Liver (tissue), 9 donors: ENCODE measurements around the gene KCNQ5. TPM values are rescaled to one million over a fixed set of nuclear protein-coding genes. Genes with fewer than 3 reads are reported as not detected.

Experiments
- DNase-seq: peaks from one replicate; pipeline ENCODE4 v3.0.0-alpha.2; 2017; ENCODE audit warnings: low spot score
- H3K27ac ChIP-seq, 2 donors: one replicate each; pipeline ENCODE4 v1.7.0; 2013; ENCODE audit warnings: inconsistent platforms in 2 of 2, low read length in 2 of 2, control low read depth in 1 of 2, low read depth in 1 of 2, mild to moderate bottlenecking in 1 of 2
- H3K27me3 ChIP-seq, 4 donors: one replicate each; pipeline versions ENCODE4 v1.6.1 to v1.7.0; 2013; ENCODE audit warnings: low read length in 3 of 4, inconsistent platforms in 1 of 4, mild to moderate bottlenecking in 1 of 4, moderate library complexity in 1 of 4; ENCODE audit not compliant: control insufficient read depth in 4 of 4, insufficient read depth in 4 of 4
- H3K36me3 ChIP-seq, 4 donors: one replicate each; pipeline versions ENCODE4 v1.6.1 to v1.7.0; 2013; ENCODE audit warnings: low read length in 3 of 4, mild to moderate bottlenecking in 3 of 4, low read depth in 1 of 4, moderate library complexity in 1 of 4; ENCODE audit not compliant: control insufficient read depth in 4 of 4, insufficient read depth in 3 of 4
- H3K4me1 ChIP-seq, 4 donors: one replicate each; pipeline versions ENCODE4 v1.6.1 to v1.7.0; 2013; ENCODE audit warnings: low read length in 3 of 4, mild to moderate bottlenecking in 3 of 4, moderate library complexity in 1 of 4; ENCODE audit not compliant: control insufficient read depth in 4 of 4, insufficient read depth in 4 of 4
- H3K4me3 ChIP-seq, 3 donors: one replicate each; pipeline versions ENCODE4 v1.6.1 to v1.7.0; 2013; ENCODE audit warnings: low read length in 3 of 3, control low read depth in 1 of 3, low read depth in 1 of 3, mild to moderate bottlenecking in 1 of 3
- H3K9ac ChIP-seq, 2 donors: one replicate each; pipeline ENCODE4 v1.7.0; 2013; ENCODE audit warnings: low read length in 2 of 2, mild to moderate bottlenecking in 2 of 2, moderate library complexity in 2 of 2, control low read depth in 1 of 2, low read depth in 1 of 2
- H3K9me3 ChIP-seq, 4 donors: one replicate each; pipeline versions ENCODE4 v1.6.1 to v1.7.0; 2013; ENCODE audit warnings: low read length in 3 of 4; ENCODE audit not compliant: control insufficient read depth in 4 of 4
- ATF3 ChIP-seq: IDR thresholded peaks from 2 replicates; pipeline ENCODE4 v1.6.1; 2016; ENCODE audit warnings: antibody characterized with exemption
- CTCF ChIP-seq: fragments of 150-350 bp; IDR thresholded peaks from 2 replicates; pipeline ENCODE4 v1.5.1; 2017; ENCODE audit warnings: improper control_type of control experiment, low read depth, low read length; ENCODE audit not compliant: missing input control
- FOXA1 ChIP-seq: IDR thresholded peaks from 2 replicates; pipeline ENCODE4 v1.6.1; 2016; ENCODE audit warnings: antibody characterized with exemption
- FOXA2 ChIP-seq: IDR thresholded peaks from 2 replicates; pipeline ENCODE4 v1.6.1; 2016; ENCODE audit warnings: antibody characterized with exemption
- GABPA ChIP-seq, 2 donors: IDR thresholded peaks in 1 of 2; conservative IDR thresholded peaks in 1 of 2; 2 replicates each; pipeline ENCODE4 v1.6.1; 2016; ENCODE audit warnings: antibody characterized with exemption in 2 of 2, mild to moderate bottlenecking in 1 of 2, moderate library complexity in 1 of 2
- HNF4A ChIP-seq, 2 donors: conservative IDR thresholded peaks; 2 replicates each; pipeline ENCODE4 v1.6.1; 2016; ENCODE audit warnings: antibody characterized with exemption in 2 of 2, mild to moderate bottlenecking in 2 of 2
- HNF4G ChIP-seq: IDR thresholded peaks from 2 replicates; pipeline ENCODE4 v1.6.1; 2016; ENCODE audit warnings: antibody characterized with exemption
- JUND ChIP-seq, 2 donors: IDR thresholded peaks; 2 replicates each; pipeline ENCODE4 v1.6.1; 2016; ENCODE audit warnings: antibody characterized with exemption in 2 of 2
- MAX ChIP-seq: IDR thresholded peaks from 2 replicates; pipeline ENCODE4 v1.6.1; 2016; ENCODE audit warnings: antibody characterized with exemption
- NR2F2 ChIP-seq: IDR thresholded peaks from 2 replicates; pipeline ENCODE4 v1.6.1; 2016; ENCODE audit warnings: antibody characterized with exemption
- RAD21 ChIP-seq, 2 donors: IDR thresholded peaks; 2 replicates each; pipeline ENCODE4 v1.6.1; 2016; ENCODE audit warnings: antibody characterized with exemption in 2 of 2, mild to moderate bottlenecking in 2 of 2
- REST ChIP-seq: IDR thresholded peaks from 2 replicates; pipeline ENCODE4 v1.6.1; 2016; ENCODE audit warnings: antibody characterized with exemption, mild to moderate bottlenecking
- RXRA ChIP-seq, 2 donors: IDR thresholded peaks; 2 replicates each; pipeline ENCODE4 v1.6.1; 2017 to 2018; ENCODE audit warnings: antibody characterized with exemption in 2 of 2, mild to moderate bottlenecking in 1 of 2
- SP1 ChIP-seq: IDR thresholded peaks from 2 replicates; pipeline ENCODE4 v1.6.1; 2018; ENCODE audit warnings: antibody characterized with exemption, mild to moderate bottlenecking
- TAF1 ChIP-seq: conservative IDR thresholded peaks from 2 replicates; pipeline ENCODE4 v1.6.1; 2016; ENCODE audit warnings: antibody characterized with exemption, mild to moderate bottlenecking
- ZBTB33 ChIP-seq: IDR thresholded peaks from 2 replicates; pipeline ENCODE4 v1.6.1; 2016; ENCODE audit warnings: antibody characterized with exemption
- WGBS: extraction: QIAGEN DNeasy Blood & Tissue Kit; methylation state at CpG from one replicate; pipeline ENCODE4 v1.1.7; 2013; 5-methylcytosine and 5-hydroxymethylcytosine counted together
- polyA plus RNA-seq, 2 donors: library from polyadenylated mRNA; stranded (reverse) in 1 of 2; unstranded in 1 of 2; fragments of 200-250 nt in 1 of 2; fragments of >200 nt in 1 of 2; fragmentation: Nextera tagmentation in 1 of 2; extraction: Ambion mirVana in 1 of 2; gene quantifications; one replicate each; pipeline versions ENCODE4 v1.2.1 to v1.2.3, GENCODE V29; 2013 to 2015
- total RNA-seq, 2 donors: library from RNA; depleted of rRNA; stranded (reverse); fragments of >200 nt; gene quantifications; one replicate each; pipeline ENCODE4 v1.2.3, GENCODE V29; 2014
- donor health status: healthy.
- donor health status: healthy.
- donor health status: healthy.
- donor health status: healthy.
- donor health status: healthy.

Gene KCNQ5
- total and polyA plus RNA-seq, 4 donors: 0.02 to 1.1 (median 0.15) TPM

GRCh38 chr6:72850469-72850868 lies 228.6 kb downstream of the KCNQ5 start:
- Histone ChIP-seq H3K9me3 (no peaks in the 10 kb centered on the region), H3K4me3 (no peak overlapping the region), H3K27ac (no peak overlapping the region), H3K4me1 (no peaks in the 10 kb centered on the region), H3K9ac (no peak overlapping the region), H3K27me3 (peaks cover 0 to 3% (median 0%) of the 10 kb centered on the region in 4 donors), H3K36me3 (no peaks in the 10 kb centered on the region)
- no peak for TF ChIP-seq NR2F2
- no peak for TF ChIP-seq HNF4A (conservative IDR thresholded peaks at IDR 0.05)
- TF ChIP-seq GABPA (IDR thresholded peaks at IDR 0.05 in 1 of 2, conservative IDR thresholded peaks at IDR 0.05 in 1 of 2): no peak
- no peak for TF ChIP-seq ATF3
- no peak for TF ChIP-seq SP1
- 24% methylated on average over 1 of the region's 1 CpG for WGBS
- no peak for DNase-seq

GRCh38 chr6:72855471-72855870 lies 233.6 kb downstream of the KCNQ5 start:
- no peaks in the 10 kb centered on the region for H3K27me3 ChIP-seq
- TF ChIP-seq HNF4G: no peak
- no peak for TF ChIP-seq REST
- TF ChIP-seq JUND (IDR thresholded peaks at IDR 0.05): no peak
- no peak for TF ChIP-seq FOXA2
- no peak for TF ChIP-seq ZBTB33
- TF ChIP-seq HNF4A (conservative IDR thresholded peaks at IDR 0.05): no peak
- TF ChIP-seq MAX: no peak
- no peak for TF ChIP-seq CTCF
- TF ChIP-seq SP1: no peak
- no peak for TF ChIP-seq TAF1
- TF ChIP-seq FOXA1: no peak
- no peak for TF ChIP-seq NR2F2
- TF ChIP-seq GABPA (IDR thresholded peaks at IDR 0.05 in 1 of 2, conservative IDR thresholded peaks at IDR 0.05 in 1 of 2): no peak
- TF ChIP-seq RXRA (IDR thresholded peaks at IDR 0.05): no peak
- no peak for TF ChIP-seq ATF3
- no peak for TF ChIP-seq RAD21 (IDR thresholded peaks at IDR 0.05)
- 80% methylated on average over 2 of the region's 2 CpGs for WGBS

More at GRCh38 chr6:72855471-72855870, 233.6 kb downstream of the KCNQ5 start:
- H3K27ac ChIP-seq: no peak overlapping the region
- no peaks in the 10 kb centered on the region for H3K9me3 ChIP-seq
- no peak overlapping the region for H3K9ac ChIP-seq
- H3K4me3 ChIP-seq: no peak overlapping the region
- no peaks in the 10 kb centered on the region for H3K4me1 ChIP-seq
- DNase-seq: no peak
- H3K36me3 ChIP-seq: no peaks in the 10 kb centered on the region
